GM19240 (cell line): ENCODE measurements around the gene HMGA1.
A peak's percentile ranks its signal among the peaks of the same experiment; 100 is the strongest.
"Not testable (repeated sequence)": the region's sequence is repeated elsewhere in the genome, so short reads cannot be mapped to it uniquely, and the experiment has no call there.

Experiments
- DNase-seq: peaks from one replicate; pipeline ENCODE4 v3.0.0; 2011; ENCODE audit warnings: low spot score; ENCODE audit not compliant: insufficient read length

Gene HMGA1

DNA sequence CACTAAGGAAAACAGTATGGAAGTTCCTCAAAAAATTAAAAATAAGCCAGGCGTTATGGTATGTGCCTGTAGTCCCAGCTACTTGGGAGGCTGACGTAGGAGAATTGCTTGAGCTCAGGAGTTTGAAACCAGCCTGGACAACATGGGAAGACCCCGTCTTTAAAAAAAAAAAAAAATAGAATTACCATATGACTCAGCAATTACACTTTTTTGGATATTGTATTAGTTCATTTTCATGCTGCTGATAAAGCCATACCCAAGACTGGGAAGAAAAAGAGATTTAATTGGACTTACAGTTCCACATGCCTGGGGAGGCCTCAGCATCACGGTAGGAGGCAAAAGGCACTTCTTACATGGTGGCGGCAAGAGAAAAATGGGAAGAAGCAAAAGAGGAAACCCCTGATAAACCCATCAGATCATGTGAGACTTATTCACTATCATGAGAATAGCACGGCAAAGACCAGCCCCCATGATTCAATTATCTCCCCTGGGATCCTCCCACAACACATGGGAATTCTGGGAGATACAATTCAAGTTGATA lies 22.9 kb downstream of the HMGA1 start:
- DNase-seq = no peak

DNA sequence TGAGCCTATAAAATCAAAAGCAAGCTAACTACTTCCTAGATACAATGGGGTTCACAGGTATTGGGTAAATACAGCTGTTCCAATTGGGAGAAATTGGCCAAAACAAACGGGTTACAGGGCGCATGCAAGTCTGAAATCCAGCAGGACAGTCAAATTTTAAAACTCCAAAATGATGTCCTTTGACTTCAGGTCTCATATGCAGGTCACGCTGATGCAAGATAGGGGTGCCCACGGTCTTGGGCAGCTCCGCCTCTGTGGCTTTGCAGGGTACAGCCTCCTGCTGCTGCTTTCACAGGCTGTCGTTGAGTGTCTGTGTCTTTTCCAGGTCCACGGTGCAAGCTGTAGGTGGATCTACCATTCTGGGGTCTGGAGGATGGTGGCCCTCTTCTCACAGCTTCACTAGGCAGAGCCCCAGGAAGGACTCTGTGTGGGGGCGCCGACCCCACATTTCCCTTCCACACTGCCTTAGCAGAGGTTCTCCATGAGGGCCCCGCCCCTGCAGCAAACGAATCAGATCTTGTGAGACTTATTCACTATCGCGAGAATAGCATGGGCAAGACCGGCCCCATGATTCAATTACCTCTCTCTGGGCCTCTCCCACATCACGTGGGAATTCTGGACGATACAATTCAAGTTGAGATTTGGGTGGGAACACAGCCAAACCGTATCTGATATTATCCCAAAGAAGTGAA lies 24.0 kb downstream of the HMGA1 start:
- no peak for DNase-seq

DNA sequence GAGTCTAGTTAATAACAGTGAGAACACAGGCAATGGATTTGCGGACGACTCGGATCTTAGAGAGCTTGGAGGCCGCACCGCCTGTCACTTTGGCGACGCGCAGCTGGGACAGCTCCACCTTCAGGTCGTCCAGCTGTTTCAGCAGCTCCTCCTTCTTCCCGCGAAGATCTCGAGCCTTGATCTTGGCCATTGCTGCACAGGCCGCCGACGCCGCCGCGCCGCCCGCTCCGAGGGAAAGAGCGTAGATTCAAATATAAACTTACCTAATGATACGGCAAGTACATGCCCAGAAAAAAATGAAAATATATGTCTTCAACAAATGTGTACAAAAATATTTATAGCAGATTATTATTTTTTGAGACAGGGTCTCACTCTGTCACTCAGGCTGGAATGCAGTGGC lies 26.8 kb downstream of the HMGA1 start:
- DNase-seq = not testable (repeated sequence)

DNA sequence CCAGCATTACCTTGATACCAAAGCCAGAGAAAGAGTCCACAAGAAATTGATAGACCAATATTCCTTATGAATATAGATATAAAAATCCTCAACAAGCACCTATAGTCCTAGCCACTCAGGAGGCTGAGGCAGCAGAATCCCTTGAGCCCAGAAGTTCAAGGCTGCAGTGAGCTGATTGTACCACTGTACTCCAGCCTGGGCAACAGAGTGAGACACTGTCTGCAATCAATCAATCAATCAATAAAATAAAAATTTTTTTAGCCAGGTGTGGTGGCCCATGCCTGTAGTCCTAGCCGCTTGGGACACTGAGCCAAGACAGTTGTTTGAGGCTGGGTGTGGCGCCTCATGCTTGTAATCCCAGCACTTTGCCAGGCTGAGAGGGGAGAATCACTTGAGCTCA lies 31.1 kb downstream of the HMGA1 start:
- no peak for DNase-seq

DNA sequence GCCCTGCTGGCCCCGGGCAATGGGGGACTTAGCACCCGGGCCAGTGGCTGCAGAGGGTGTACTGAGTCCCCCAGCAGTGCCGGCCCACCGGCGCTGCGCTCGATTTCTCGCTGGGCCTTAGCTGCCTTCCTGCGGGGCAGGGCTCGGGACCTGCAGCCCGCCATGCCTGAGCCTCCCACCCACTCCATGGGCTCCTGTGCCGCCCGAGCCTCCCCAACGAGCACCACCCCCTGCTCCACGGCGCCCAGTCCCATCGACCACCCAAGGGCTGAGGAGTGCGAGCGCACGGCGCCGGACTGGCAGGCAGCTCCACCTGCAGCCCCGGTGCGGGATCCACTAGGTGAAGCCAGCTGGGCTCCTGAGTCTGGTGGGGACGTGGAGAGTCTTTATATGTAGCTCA lies 32.5 kb downstream of the HMGA1 start:
- DNase-seq = not testable (repeated sequence)

DNA sequence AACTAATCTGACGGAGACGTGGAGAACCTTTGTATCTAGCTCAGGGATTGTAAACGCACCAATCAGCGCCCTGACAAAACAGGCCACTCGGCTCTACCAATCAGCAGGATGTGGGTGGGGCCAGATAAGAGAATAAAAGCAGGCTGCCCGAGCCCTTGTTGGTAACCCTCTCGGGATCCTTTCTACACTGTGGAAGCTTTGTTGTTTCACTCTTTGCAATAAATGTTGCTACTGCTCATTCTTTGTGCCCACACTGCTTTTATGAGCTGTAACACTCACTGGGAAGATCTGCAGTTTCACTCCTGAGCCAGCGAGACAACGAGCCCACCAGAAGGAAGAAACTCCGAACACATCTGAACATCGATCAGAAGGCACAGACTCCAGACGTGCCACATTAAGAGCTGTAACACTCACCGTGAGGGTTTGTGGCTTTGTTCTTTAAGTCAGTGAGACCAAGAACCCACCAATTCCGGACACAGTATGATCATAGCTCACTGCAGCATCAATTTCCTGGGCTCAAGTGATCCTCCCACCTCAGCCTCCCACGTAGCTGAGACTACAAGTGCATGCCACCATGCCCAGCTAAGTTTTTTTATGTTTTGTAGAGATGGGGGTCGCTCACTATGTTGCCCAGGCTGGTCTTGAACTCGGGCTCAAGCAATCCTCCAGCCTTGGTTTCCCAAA lies 33.1 kb downstream of the HMGA1 start:
- DNase-seq = not testable (repeated sequence)

DNA sequence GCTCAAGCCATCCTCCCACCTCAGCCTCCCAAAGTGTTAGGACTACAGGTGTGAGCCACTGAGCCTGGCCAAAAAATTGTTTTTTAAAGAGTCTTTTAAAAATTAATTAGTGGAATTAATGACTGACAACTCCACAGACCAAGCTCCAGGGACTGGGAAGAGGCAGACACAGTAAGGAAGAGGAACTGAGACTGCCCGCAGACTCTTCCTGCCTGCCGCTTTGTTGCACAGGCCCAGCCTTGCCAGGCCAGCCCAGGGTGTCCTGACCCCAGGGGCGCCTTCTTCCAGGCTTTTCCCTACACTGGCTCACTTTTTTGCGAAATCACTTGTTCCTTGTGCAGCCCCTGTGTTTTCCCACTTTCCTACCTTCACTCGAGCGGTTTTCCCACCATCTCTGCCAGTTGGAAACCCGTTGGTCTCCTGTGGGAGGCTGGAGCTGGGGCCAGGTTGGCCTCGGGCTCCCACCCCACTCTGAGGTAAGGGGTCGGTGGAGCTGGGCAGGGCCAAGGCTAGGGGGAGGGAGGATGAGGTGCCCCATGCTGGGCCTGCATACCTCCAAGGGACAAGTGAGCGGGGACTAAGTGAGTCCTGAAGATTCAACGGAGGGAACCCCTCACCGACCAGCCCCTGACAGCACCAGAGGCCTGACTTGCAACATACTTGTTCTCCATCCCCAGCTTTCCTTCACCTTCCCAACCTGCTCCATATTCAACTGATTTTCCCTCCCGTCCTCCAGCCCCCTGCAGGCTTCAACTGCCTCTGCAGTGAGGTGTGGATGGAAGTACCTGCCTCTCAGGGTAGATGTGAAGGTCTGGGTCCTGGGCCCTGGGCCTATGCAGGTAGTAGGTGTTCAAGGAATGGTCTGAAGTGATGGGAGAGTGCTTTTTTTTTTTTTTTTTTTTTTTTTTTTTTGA lies 35.6 kb downstream of the HMGA1 start:
- no peak for DNase-seq

DNA sequence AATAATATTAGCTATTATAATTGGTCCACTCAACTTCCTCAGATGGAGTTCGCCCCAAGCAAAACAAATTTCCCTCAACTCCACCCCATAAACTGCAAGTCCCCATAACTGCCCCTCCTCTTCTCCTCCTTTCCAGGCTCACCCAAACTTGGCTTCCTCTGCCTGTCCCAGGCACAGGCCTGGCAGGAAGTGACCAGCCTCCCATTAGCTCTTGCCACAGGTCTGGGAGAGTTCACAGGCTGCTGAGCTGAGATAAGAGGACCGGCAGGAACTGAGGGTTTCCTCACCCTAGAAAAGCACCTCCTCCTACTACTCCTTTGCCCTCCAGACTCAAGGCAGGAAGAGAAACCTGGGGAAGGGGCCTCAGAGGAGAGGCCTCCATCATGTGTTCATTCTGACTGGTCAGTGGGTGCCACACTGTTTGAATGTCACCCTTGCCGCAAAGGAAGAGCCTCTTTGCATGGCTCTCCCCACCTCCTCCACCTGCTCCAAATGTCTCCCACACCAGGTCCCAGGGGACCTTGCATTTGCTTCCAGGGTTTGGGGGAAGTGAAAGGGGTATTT lies 36.7 kb downstream of the HMGA1 start:
- DNase-seq = peak; percentile 16

DNA sequence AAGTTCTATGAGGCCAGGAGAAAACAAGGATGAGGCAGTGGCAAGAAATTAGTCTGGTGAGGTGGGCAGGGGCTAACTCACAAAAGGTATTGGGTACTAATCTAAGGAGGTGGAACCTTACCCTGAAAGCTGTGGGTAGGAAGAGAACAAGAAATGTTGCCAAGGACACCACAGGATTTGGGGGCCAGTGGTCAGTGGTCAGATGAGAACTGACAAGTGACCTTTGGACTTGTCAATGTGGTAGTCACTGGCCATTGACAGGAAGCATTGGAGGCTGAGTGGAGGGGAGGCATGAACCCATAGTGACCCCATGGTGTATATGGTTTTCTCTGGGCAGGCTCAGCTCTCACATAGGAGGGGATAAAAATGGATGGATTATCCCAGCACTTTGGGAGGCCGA lies 37.5 kb downstream of the HMGA1 start:
- no peak for DNase-seq

DNA sequence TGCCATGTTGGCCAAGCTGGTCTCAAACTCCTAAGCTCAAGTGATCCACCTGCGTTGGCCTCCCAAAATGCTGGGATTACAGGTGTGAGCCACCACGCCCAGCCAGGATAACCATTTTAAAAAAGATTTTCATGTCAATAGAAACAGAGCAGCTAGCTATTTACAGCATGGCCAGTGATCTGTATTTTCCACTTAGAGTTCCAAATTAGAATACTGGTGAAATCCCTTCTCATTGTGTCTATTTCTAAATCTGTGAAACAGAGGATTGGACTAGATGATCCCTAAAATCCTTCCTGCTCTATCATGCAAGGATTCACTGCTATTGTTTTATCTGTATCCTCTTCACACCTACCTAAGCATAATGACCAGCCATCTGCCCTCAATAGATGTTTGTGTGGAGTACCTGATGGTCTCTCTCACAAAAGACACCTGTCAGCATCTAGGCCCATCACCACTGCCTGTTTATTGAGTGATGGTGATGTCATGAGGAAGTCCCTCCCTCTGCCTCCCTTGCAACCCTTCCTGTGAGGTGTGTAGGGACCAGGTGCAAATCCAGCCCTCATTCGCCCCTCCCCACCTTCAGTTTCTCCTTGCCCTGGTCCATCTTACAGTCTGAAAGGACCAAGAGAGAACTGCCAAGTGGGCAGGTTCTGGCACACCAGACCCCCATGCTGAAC lies 38.6 kb downstream of the HMGA1 start:
- no peak for DNase-seq

DNA sequence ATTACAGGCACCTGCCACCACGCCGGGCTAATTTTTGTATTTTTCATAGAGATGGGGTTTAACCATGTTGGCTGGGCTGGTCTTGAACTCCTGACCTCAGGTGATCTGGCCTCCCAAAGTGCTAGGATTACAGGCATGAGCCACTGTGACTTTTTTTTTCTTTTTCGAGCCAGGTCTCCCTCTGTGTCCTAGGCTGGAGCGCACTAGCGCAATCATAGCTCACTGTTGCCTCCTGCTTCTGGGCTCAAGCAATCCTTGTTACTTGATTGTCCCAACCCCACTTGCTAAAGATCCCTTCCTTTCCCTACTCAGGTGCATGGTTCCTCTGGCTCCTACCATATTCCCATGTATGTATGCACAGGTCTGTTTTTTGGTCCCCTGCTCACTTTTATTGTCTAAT lies 39.5 kb downstream of the HMGA1 start:
- no peak for DNase-seq

DNA sequence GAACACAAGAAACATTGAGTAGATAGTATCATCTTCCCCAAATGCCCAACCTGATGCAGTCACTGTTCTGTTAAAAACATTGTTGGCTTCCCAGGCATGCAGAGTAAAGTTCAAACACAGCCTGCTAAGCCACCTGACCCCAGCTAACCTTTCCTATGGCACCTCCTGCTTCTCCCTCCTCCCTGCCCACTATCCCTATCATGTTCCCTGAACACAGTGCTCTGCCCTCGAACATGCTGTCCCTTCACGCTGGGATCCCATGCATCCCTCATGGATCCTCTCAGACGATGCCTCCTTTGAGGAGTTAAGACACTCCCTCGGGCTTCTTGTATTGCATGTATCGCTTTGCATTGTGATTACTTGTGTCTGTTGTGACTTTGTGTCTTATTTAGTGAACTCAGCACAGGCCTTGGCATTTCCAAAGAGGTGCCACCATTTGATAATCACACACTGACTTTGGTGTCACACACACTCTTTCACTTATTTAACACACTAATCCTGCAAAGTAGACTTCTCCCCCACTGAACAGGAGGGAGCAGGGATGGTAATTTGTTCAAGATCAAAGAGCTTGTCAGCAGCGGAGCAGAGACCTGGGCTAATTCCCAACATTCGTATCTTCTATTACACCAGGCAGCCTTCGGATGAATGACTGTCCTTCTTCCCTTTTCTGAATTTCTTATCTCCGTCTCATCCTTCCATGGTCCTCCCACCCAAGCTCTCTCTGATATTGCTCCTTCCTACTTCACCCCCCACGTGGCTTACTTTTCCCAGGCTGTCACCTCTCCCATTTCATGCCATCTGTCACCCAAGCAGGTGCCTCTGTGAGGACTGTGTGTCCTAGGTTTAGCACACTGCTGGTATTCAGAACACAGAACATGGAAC lies 40.4 kb downstream of the HMGA1 start:
- no peak for DNase-seq

DNA sequence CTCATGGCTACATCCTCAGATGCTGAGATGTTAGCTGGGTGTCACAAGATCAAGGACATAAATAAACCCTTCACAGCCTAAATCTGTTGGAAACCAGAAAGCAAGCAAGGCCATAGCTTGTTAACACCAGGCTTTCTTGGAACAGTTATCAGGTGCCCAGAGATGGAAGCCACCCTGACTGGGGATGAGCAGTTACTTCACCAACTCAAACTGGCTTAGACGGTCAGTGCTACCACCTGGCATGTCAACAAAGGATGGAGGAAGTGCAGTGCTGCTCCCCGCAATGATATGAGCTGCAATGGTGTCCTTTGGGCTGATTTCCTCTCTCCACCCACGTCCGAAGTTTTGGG lies 41.1 kb downstream of the HMGA1 start:
- DNase-seq = no peak

DNA sequence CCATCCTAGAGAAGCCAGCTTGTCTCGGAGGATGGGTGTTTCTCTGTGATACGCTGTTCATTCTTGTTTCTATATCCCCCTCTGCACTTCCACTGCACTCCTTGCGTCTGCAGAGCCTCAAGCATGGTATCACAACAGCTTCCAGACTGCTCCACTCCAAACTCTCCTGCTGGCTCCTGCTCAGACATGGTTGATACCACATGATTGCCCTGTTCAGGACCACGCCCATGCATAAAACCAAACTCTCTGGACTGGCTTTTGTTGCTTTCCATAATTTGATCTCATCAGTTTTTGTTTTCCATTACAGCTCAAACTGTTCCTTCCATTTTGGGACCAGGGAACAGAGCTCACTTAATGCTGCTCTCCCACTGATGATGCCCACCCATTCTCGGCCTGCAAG lies 42.2 kb downstream of the HMGA1 start:
- DNase-seq = no peak

DNA sequence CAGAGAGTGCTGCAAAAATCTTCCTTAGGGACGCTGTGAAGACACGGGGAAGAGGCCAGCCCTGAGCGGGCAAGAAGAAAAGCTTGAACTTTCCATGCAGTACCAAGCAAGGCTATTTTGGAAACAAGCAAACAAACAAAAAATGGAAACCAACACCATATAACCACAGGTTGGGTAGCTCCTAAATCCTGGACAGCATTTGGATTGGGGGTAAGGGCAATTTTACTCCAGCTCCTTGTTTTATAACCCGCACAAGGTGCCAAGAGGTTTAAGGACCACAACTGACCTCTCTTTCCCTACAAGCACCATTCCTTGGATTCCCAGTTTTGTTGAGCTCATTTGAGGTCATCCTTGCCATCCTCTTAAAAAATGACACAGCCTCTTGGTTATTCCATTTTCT lies 43.5 kb downstream of the HMGA1 start:
- DNase-seq = no peak

DNA sequence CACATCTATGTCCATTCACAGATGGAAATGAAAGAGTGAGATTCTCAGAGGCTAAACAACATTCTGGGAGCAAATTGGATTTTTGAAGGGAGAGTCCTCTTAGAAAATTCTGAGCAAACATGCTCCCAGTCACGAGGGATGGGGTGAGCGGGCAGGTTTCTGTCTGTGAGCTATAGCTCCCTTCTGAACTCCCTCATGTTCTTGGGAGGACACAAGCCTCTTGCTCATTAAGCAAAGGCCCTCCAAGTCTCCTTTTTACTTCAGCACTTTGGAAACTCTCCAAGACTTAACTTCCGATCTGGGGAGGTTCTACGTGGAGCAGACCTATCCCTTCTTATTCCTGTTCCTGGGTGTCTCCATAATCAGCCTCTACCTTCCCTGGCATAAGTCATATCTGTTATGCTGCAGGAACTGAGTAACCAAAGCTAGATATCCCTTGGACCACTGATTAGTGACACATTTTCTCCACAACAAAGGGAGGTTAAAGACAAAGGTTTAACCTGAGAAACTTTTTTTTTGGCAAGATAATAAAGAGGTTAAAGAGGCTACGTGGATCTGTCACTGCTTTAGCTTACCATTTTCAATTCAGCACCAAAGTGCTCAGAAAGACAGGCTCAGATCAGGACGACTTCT lies 45.1 kb downstream of the HMGA1 start:
- DNase-seq = no peak

DNA sequence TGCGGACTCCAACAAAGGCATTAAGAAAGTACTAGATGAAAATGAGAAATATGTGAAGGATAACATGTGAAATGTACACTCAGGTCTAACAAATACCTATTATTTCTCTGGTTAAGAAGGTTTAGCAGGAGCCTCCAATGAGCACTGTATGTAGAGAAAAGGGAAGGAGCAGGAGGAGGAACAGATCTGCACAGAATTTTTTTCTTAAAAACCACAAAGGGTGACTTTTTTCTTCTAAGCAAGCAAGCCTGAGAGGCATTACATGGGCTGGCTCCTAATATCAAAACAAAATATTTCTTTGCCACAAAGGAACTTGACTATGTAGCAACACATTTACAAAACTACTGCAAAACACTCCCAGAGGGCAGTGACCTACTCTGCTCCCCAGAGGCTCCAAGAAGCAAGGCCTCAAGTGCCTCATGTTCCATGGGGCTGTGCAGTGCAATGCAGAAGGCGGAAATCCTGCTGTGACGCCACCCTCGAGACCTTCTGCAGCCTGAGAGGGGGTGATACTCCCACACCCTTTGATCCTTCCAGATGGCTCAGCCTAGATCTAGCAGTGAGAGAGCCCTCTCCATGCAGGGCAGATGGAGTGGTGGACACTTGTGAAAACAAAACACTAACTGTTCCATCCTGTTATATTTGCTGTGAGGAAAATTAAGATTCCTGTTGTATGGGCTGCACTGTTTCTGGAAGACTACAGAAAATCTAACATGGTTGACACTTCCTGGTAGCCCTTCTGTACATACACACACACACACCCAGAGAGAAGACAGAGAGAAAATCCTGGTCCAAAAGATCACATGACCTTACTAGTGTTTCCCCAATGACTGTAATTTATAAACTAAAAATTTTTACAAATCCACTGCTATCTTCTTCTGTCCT lies 48.1 kb downstream of the HMGA1 start:
- DNase-seq = no peak

DNA sequence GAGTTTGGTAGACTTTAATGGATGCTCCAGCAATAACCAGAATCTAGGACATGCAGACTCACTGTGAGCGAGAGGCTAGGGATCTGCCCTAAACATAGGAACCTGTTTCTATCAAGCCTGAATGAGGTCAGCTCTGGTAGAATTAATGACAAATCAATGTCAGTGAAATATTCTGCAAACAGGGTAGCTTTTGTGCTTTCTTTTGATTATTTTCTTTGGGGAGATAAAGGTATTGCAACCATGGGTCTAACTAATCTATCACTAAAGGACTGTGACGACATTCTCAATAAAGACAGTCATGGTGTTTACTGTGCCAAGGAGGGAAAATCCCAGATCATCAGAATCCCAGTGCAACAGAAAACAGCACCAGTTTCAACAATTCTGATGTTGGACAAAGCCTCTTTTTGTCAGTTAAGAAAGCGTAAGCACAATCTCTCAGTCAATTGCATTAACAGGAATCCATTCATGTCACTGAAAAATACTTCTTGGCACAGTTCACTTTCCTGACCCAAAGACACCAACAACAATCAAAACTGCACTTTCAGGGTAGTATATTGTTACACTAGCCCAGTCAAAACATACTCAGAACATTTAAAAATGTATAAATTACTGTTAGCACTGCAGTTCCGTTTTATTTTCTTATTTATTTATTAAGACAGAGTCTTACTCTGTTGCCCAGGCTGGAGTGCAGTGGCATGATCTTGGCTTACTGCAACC lies 48.9 kb downstream of the HMGA1 start:
- no peak for DNase-seq
